Right cardiac atrium (tissue), 5 donors: ENCODE measurements around the gene SRGAP1. TPM values are rescaled to one million over a fixed set of nuclear protein-coding genes. Genes with fewer than 3 reads are reported as not detected.

Experiments
- ATAC-seq, 2 donors: fragments of 200-7000 bp; cut with Tn5 transposase; one replicate each; pipeline versions ENCODE4 v1.8.0 to v1.9.1; 2020; ENCODE audit warnings: moderate library complexity in 2 of 2, mild to moderate bottlenecking in 1 of 2
- DNase-seq, 3 donors: peaks; one replicate each; pipeline ENCODE4 v3.0.0-alpha.2; 2020
- H3K27ac ChIP-seq: one replicate; pipeline ENCODE4 v1.5.1; 2013; ENCODE audit warnings: mild to moderate bottlenecking, low read length, control low read depth, moderate library complexity
- H3K27me3 ChIP-seq: one replicate; pipeline ENCODE4 v1.6.1; 2013; ENCODE audit not compliant: control insufficient read depth, insufficient read depth
- H3K4me1 ChIP-seq: one replicate; pipeline ENCODE4 v1.6.1; 2013; ENCODE audit warnings: low read length; ENCODE audit not compliant: control insufficient read depth, insufficient read depth
- H3K4me3 ChIP-seq: one replicate; pipeline ENCODE4 v1.5.1; 2013; ENCODE audit warnings: low read length, control low read depth
- H3K9me3 ChIP-seq: one replicate; pipeline ENCODE4 v1.6.1; 2013; ENCODE audit warnings: low read length; ENCODE audit not compliant: control insufficient read depth
- WGBS: extraction: QIAGEN DNeasy Blood & Tissue Kit; methylation state at CpG from one replicate; pipeline ENCODE4 v1.1.7; 2013; 5-methylcytosine and 5-hydroxymethylcytosine counted together
- intact Hi-C, 4 donors: fragments of 100-400 bp; cut with DNase I; formaldehyde crosslinking; loops; one replicate each; pipeline versions ENCODE4 v1.11.0 to v1.14.0; 2022 to 2023
- polyA plus RNA-seq: library from polyadenylated mRNA; stranded (reverse); fragments of 200-250 nt; gene quantifications from one replicate; pipeline ENCODE4 v1.2.3, GENCODE V29; 2013
- total RNA-seq, 4 donors: library from RNA; stranded (reverse); fragmentation: NEBNext Ultra II Directional; extraction: Animal tissue kit (Norgen Biotek cat#: 25700); gene quantifications; one replicate each; pipeline ENCODE4 v1.2.1, GENCODE V29; 2021
- donor health status: healthy with polysubstance abuse.
- donor health status: DM: no; HTN: yes; CAD: no.
- donor health status: DM: no; HTN: no; CAD: no.
- donor health status: DM: no; HTN: yes; CAD: no; lungs with severe emphysema.
- donor health status: DM: yes; HTN: yes; CAD: no.

Gene SRGAP1
- total and polyA plus RNA-seq, 5 donors = 1.7 to 5.5 (median 5.1) TPM

GRCh38 chr12:63989301-63989845 is 144.9 kb downstream of the SRGAP1 start:
- DNase-seq = peak in 1 of 3 donors; percentile 47
- H3K4me3 ChIP-seq = no peak overlapping the region
- peaks cover 8% of the 10 kb centered on the region for H3K4me1 ChIP-seq
- no peaks in the 10 kb centered on the region for H3K27me3 ChIP-seq
- no peaks in the 10 kb centered on the region for H3K9me3 ChIP-seq
- peak in 1 of 2 donors; percentile 31 for ATAC-seq
- no peak overlapping the region for H3K27ac ChIP-seq
- 55% methylated on average over 2 of the region's 2 CpGs for WGBS
- intact Hi-C loops = no loop called here

GRCh38 chr12:63990828-63991547 is 146.5 kb downstream of the SRGAP1 start:
- no peak overlapping the region for H3K27ac ChIP-seq
- H3K4me3 ChIP-seq = no peak overlapping the region
- H3K9me3 ChIP-seq = no peaks in the 10 kb centered on the region
- ATAC-seq (no peak), DNase-seq (no peak)
- H3K4me1 ChIP-seq = peaks cover 6% of the 10 kb centered on the region
- WGBS = 67% methylated on average over 7 of the region's 7 CpGs
- intact Hi-C loops = no loop called here
- no peaks in the 10 kb centered on the region for H3K27me3 ChIP-seq

- H3K4me3 ChIP-seq = no peak overlapping the region
- no peak for DNase-seq
- no peaks in the 10 kb centered on the region for H3K27me3 ChIP-seq
- H3K27ac ChIP-seq = no peak overlapping the region
- H3K4me1 ChIP-seq = peaks cover 4% of the 10 kb centered on the region
- 84% methylated on average over 2 of the region's 2 CpGs for WGBS
- no peak for ATAC-seq
- H3K9me3 ChIP-seq = no peaks in the 10 kb centered on the region
- intact Hi-C loops = no loop called here
Observed at GRCh38 chr12:63994704-63995103, 150.2 kb downstream of the SRGAP1 start.

GRCh38 chr12:63995512-63995911 is 151.0 kb downstream of the SRGAP1 start:
- Histone ChIP-seq H3K4me3 (no peak overlapping the region), H3K9me3 (no peaks in the 10 kb centered on the region), H3K27ac (no peak overlapping the region), H3K27me3 (no peaks in the 10 kb centered on the region), H3K4me1 (peaks cover 4% of the 10 kb centered on the region)
- intact Hi-C loops = no loop called here
- DNase-seq = no peak
- no peak for ATAC-seq

- intact Hi-C loops = no loop called here
- no peak overlapping the region for H3K4me3 ChIP-seq
- no peak overlapping the region for H3K27ac ChIP-seq
- no peak for DNase-seq
- H3K9me3 ChIP-seq = no peaks in the 10 kb centered on the region
- WGBS = 98% methylated on average over 1 of the region's 1 CpG
- H3K4me1 ChIP-seq = peaks cover 4% of the 10 kb centered on the region
- no peak for ATAC-seq
- H3K27me3 ChIP-seq = no peaks in the 10 kb centered on the region
Observed at GRCh38 chr12:63996556-63996955, 152.1 kb downstream of the SRGAP1 start.

GRCh38 chr12:63997198-63997597 is 152.7 kb downstream of the SRGAP1 start:
- peaks cover 4% of the 10 kb centered on the region for H3K4me1 ChIP-seq
- DNase-seq = no peak
- no peak overlapping the region for H3K4me3 ChIP-seq
- no peaks in the 10 kb centered on the region for H3K9me3 ChIP-seq
- ATAC-seq = no peak
- no peaks in the 10 kb centered on the region for H3K27me3 ChIP-seq
- intact Hi-C loops = no loop called here
- 83% methylated on average over 1 of the region's 1 CpG for WGBS
- no peak overlapping the region for H3K27ac ChIP-seq

GRCh38 chr12:63998584-63998983 is 154.1 kb downstream of the SRGAP1 start:
- intact Hi-C loops = no loop called here
- DNase-seq = no peak
- no peak for ATAC-seq

GRCh38 chr12:63999853-64000252 is 155.4 kb downstream of the SRGAP1 start:
- H3K27me3 ChIP-seq = no peaks in the 10 kb centered on the region
- no peaks in the 10 kb centered on the region for H3K9me3 ChIP-seq
- no peak for DNase-seq
- WGBS = 94% methylated on average over 3 of the region's 3 CpGs
- intact Hi-C loops = no loop called here
- H3K4me3 ChIP-seq = no peak overlapping the region
- H3K4me1 ChIP-seq = peaks cover 2% of the 10 kb centered on the region
- ATAC-seq = no peak
- no peak overlapping the region for H3K27ac ChIP-seq

More at GRCh38 chr12:63998584-63998983, 154.1 kb downstream of the SRGAP1 start:
- Histone ChIP-seq H3K4me3 (no peak overlapping the region), H3K9me3 (no peaks in the 10 kb centered on the region), H3K27ac (no peak overlapping the region), H3K27me3 (no peaks in the 10 kb centered on the region), H3K4me1 (peaks cover 2% of the 10 kb centered on the region)

GRCh38 chr12:64001439-64001838 is 156.9 kb downstream of the SRGAP1 start:
- no peak overlapping the region for H3K27ac ChIP-seq
- DNase-seq = peak in 2 of 3 donors; percentile 14 to 48
- intact Hi-C loops = no loop called here
- peaks cover 3% of the 10 kb centered on the region for H3K4me1 ChIP-seq
- H3K4me3 ChIP-seq = no peak overlapping the region
- no peaks in the 10 kb centered on the region for H3K27me3 ChIP-seq
- no peaks in the 10 kb centered on the region for H3K9me3 ChIP-seq
- peak; percentile 55 to 62 for ATAC-seq

- no peaks in the 10 kb centered on the region for H3K27me3 ChIP-seq
- H3K27ac ChIP-seq = no peak overlapping the region
- over 99% methylated on average over 3 of the region's 3 CpGs for WGBS
- intact Hi-C loops = no loop called here
- DNase-seq = no peak
- no peak for ATAC-seq
- H3K9me3 ChIP-seq = no peaks in the 10 kb centered on the region
- peaks cover 7% of the 10 kb centered on the region for H3K4me1 ChIP-seq
- no peak overlapping the region for H3K4me3 ChIP-seq
Observed at GRCh38 chr12:64004641-64005040, 160.1 kb downstream of the SRGAP1 start.

GRCh38 chr12:64006211-64006825 is 161.8 kb downstream of the SRGAP1 start:
- H3K27ac ChIP-seq = no peak overlapping the region
- intact Hi-C loops = no loop called here
- ATAC-seq (peak in 1 of 2 donors; percentile 26), DNase-seq (no peak)
- H3K27me3 ChIP-seq = no peaks in the 10 kb centered on the region
- no peak overlapping the region for H3K4me3 ChIP-seq
- H3K4me1 ChIP-seq = peaks cover 10% of the 10 kb centered on the region
- H3K9me3 ChIP-seq = no peaks in the 10 kb centered on the region
- 51% methylated on average over 2 of the region's 2 CpGs for WGBS
